ENCODE results near the gene WDR11.
"Not testable (repeated sequence)": the region's sequence is repeated elsewhere in the genome, so short reads cannot be mapped to it uniquely, and the experiment has no call there.

The WDR11 gene

GRCh38 chr10:120861178-120861855 lies 10.2 kb downstream of the WDR11 start:
- DNase-seq (ENCODE audit: low read depth) = no peak

GRCh38 chr10:120873741-120874140 lies 22.6 kb downstream of the WDR11 start:
- no peak for DNase-seq (ENCODE audit: low read depth)

GRCh38 chr10:120883071-120883470 lies 31.9 kb downstream of the WDR11 start:
- DNase-seq (ENCODE audit: low read depth) = no peak

GRCh38 chr10:120887482-120887881 lies 36.3 kb downstream of the WDR11 start:
- no peak for DNase-seq (ENCODE audit: low read depth)

- DNase-seq (ENCODE audit: low read depth) = peak; percentile 13
Observed at GRCh38 chr10:120891365-120891764, 40.2 kb downstream of the WDR11 start.

GRCh38 chr10:120894556-120894955 lies 43.4 kb downstream of the WDR11 start:
- DNase-seq (ENCODE audit: low read depth) = no peak

GRCh38 chr10:120897343-120897742 lies 46.2 kb downstream of the WDR11 start:
- DNase-seq (ENCODE audit: low read depth) = no peak

GRCh38 chr10:120905268-120905667 lies 54.1 kb downstream of the WDR11 start:
- no peak for DNase-seq (ENCODE audit: low read depth)

GRCh38 chr10:120917521-120918250 lies 66.5 kb downstream of the WDR11 start:
- DNase-seq (ENCODE audit: low read depth) = no peak

- not testable (repeated sequence) for DNase-seq (ENCODE audit: low read depth)
Observed at GRCh38 chr10:120923886-120924285, 72.7 kb downstream of the WDR11 start.

- no peak for DNase-seq (ENCODE audit: low read depth)
Observed at GRCh38 chr10:120926611-120927010, 75.4 kb downstream of the WDR11 start.

- DNase-seq (ENCODE audit: low read depth) = no peak
Observed at GRCh38 chr10:120927352-120927751, 76.2 kb downstream of the WDR11 start.

GRCh38 chr10:120929166-120929565 lies 78.0 kb downstream of the WDR11 start:
- DNase-seq (ENCODE audit: low read depth) = no peak

GRCh38 chr10:120931423-120931822 lies 80.3 kb downstream of the WDR11 start:
- DNase-seq (ENCODE audit: low read depth) = no peak

- no peak for DNase-seq (ENCODE audit: low read depth)
Observed at GRCh38 chr10:120931999-120932398, 80.8 kb downstream of the WDR11 start.

GRCh38 chr10:120938822-120939221 lies 87.7 kb downstream of the WDR11 start:
- no peak for DNase-seq (ENCODE audit: low read depth)

- no peak for DNase-seq (ENCODE audit: low read depth)
Observed at GRCh38 chr10:120940299-120940900, 89.2 kb downstream of the WDR11 start.

GRCh38 chr10:120941501-120941900 lies 90.3 kb downstream of the WDR11 start:
- no peak for DNase-seq (ENCODE audit: low read depth)

GRCh38 chr10:120942806-120943413 lies 91.7 kb downstream of the WDR11 start:
- peak; percentile 55 for DNase-seq (ENCODE audit: low read depth)

GRCh38 chr10:120943542-120943941 lies 92.4 kb downstream of the WDR11 start:
- no peak for DNase-seq (ENCODE audit: low read depth)

GRCh38 chr10:120944586-120945125 lies 93.5 kb downstream of the WDR11 start:
- no peak for DNase-seq (ENCODE audit: low read depth)

- DNase-seq (ENCODE audit: low read depth) = no peak
Observed at GRCh38 chr10:120945182-120945581, 94.0 kb downstream of the WDR11 start.

All from stromal cell of bone marrow (primary cell).